Psoas muscle (tissue), 8 donors: ENCODE measurements around the gene C1QC. TPM values are rescaled to one million over a fixed set of nuclear protein-coding genes. Genes with fewer than 3 reads are reported as not detected.
A peak's percentile ranks its signal among the peaks of the same experiment; 100 is the strongest.

Source experiments
- ATAC-seq, 4 donors: fragments of 200-7000 bp; cut with Tn5 transposase; one replicate each; pipeline ENCODE4 v1.9.1; 2020; ENCODE audit warnings: moderate library complexity in 3 of 4, mild to moderate bottlenecking in 2 of 4
- DNase-seq, 2 donors: peaks; one replicate each; pipeline ENCODE4 v3.0.0-alpha.2; 2020
- H3K27ac ChIP-seq: fragments of 200-600 bp; one replicate; pipeline ENCODE4 v1.8.0; 2022
- H3K27me3 ChIP-seq, 3 donors: fragments of 200-600 bp in 1 of 3; one replicate each; pipeline versions ENCODE4 v1.6.1 to v1.8.0; 2013 to 2022; ENCODE audit warnings: low read length in 2 of 3, mild to moderate bottlenecking in 2 of 3, moderate library complexity in 1 of 3; ENCODE audit not compliant: insufficient read depth in 3 of 3
- H3K36me3 ChIP-seq, 2 donors: fragments of 200-600 bp in 1 of 2; one replicate each; pipeline versions ENCODE4 v1.6.1 to v1.8.0; 2013 to 2022; ENCODE audit warnings: low read depth in 1 of 2, mild to moderate bottlenecking in 1 of 2, moderate library complexity in 1 of 2; ENCODE audit not compliant: insufficient read depth in 1 of 2
- H3K4me1 ChIP-seq: fragments of 200-600 bp; one replicate; pipeline ENCODE4 v1.8.0; 2022
- H3K4me3 ChIP-seq: fragments of 200-600 bp; one replicate; pipeline ENCODE4 v1.8.0; 2022; ENCODE audit warnings: mild to moderate bottlenecking
- H3K9me3 ChIP-seq: fragments of 200-600 bp; one replicate; pipeline ENCODE4 v1.8.0; 2022
- CTCF ChIP-seq: fragments of 200-600 bp; IDR thresholded peaks from one replicate; pipeline ENCODE4 v1.8.0; 2022; ENCODE audit warnings: antibody characterized with exemption
- WGBS, 3 donors: extraction: QIAGEN DNeasy Blood & Tissue Kit; methylation state at CpG; one replicate each; pipeline versions ENCODE4 v1.1.6 to v1.1.7; 2013; 5-methylcytosine and 5-hydroxymethylcytosine counted together
- intact Hi-C, 2 donors: fragments of 100-400 bp; cut with DNase I; formaldehyde crosslinking; loops; one replicate each; pipeline versions ENCODE4 v1.11.0 to v1.14.2; 2022
- long read RNA-seq, 2 donors: library from polyadenylated mRNA; unstranded; transcript quantifications; one replicate each; pipeline ENCODE4 v2.0.0, GENCODE V29; 2021
- polyA plus RNA-seq, 3 donors: library from polyadenylated mRNA; stranded (reverse); fragments of 200-250 nt; gene quantifications; one replicate each; pipeline ENCODE4 v1.2.3, GENCODE V29; 2013
- total RNA-seq, 4 donors: library from RNA; stranded (reverse); fragmentation: NEBNext Ultra II Directional in 2 of 4; extraction: Animal tissue kit (Norgen Biotek cat#: 25700) in 2 of 4; gene quantifications; one replicate each; pipeline versions ENCODE4 v1.2.1 to v1.2.4, GENCODE V29; 2021 to 2023
- donor health status: healthy with polysubstance abuse.
- donor health status: DM: no; HTN: no; CAD: no; lungs with moderate emphysema.
- donor health status: Bipolar disorder and iron deficiency.
- donor health status: healthy.
- donor health status: DM: yes; HTN: yes; CAD: no.
- donor health status: DM: no; HTN: no; CAD: no.
- donor health status: DM: no; HTN: no; CAD: no.
- donor health status: DM: yes; HTN: yes; CAD: no.

C1QC gene
- total RNA-seq (10 to 100 TPM; 24.2 to 39.1 (median 32.3) TPM), polyA plus RNA-seq (10 to 100 TPM in 2 of 3 donors, 1 to 10 TPM in 1; 8.7 to 23.1 (median 10.4) TPM)
- long read RNA-seq, donor 1, transcript C1QC-203 (3 exons, 1,163 nt), result major isoform, 10 of 10 reads
- long read RNA-seq, donor 1, partial matches to known transcripts, result 0 of 10 reads
- long read RNA-seq, donor 1, other reads (novel, unspliced or antisense), result 0 of 10 reads
- long read RNA-seq, donor 2, transcript C1QC-202 (3 exons, 1,183 nt), result minor isoform, 5 of 37 reads
- long read RNA-seq, donor 2, transcript C1QC-203 (3 exons, 1,163 nt), result major isoform, 24 of 37 reads
- long read RNA-seq, donor 2, partial matches to known transcripts, result 0 of 37 reads
- long read RNA-seq, donor 2, other reads (novel, unspliced or antisense), result 7 of 37 reads

- peak in 3 of 4 donors; percentile 11 to 35 (median 31) for ATAC-seq
- 77 to 81% (median 77%) methylated on average over 6 to 8 of the region's 8 CpGs for WGBS, 3 donors
- H3K4me3 ChIP-seq, result peak within 1 kb of the TSS; percentile 34
- intact Hi-C loops, result loop anchor here in 1 of 2 donors (5.0 kb wide), 1 partner anchor 536 kb away; no protein-coding TSS in a partner anchor
- DNase-seq, result peak; percentile 39 to 70
- H3K27me3 ChIP-seq, result no peaks in the 10 kb centered on the region
- H3K9me3 ChIP-seq, result no peaks in the 10 kb centered on the region
- H3K4me1 ChIP-seq, result no peaks in the 10 kb centered on the region
- no peaks in the 10 kb centered on the region for H3K36me3 ChIP-seq
- TF ChIP-seq CTCF, result no peak
- H3K27ac ChIP-seq, result no peak within 1 kb of the TSS
Measured at GRCh38 chr1:22643381-22643780, at the start of gene C1QC. TSS of gene C1QC (plus strand) at chr1:22643633. CDS start at chr1:22644024, 391 bp downstream.

GRCh38 chr1:22594396-22594795 lies 49.0 kb upstream of the C1QC start:
- DNase-seq (peak in 1 of 2 donors; percentile 30), ATAC-seq (no peak)
- no peaks in the 10 kb centered on the region for H3K9me3 ChIP-seq
- 76 to 77% (median 76%) methylated on average over 10 of the region's 10 CpGs for WGBS, 3 donors
- intact Hi-C loops, result no loop called here
- H3K27me3 ChIP-seq, result peaks cover 0 to 52% (median 7%) of the 10 kb centered on the region in 3 donors
- H3K27ac ChIP-seq, result no peak overlapping the region
- H3K4me1 ChIP-seq, result no peaks in the 10 kb centered on the region
- H3K36me3 ChIP-seq, result no peaks in the 10 kb centered on the region
- H3K4me3 ChIP-seq, result no peak overlapping the region
- no peak for TF ChIP-seq CTCF

GRCh38 chr1:22595108-22595507 lies 48.3 kb upstream of the C1QC start:
- WGBS, 3 donors, result 64 to 79% (median 67%) methylated on average over 7 of the region's 7 CpGs
- intact Hi-C loops, result no loop called here

GRCh38 chr1:22597301-22597965 lies 46.0 kb upstream of the C1QC start:
- WGBS, 3 donors, result 71 to 76% (median 73%) methylated on average over 19 to 30 of the region's 30 CpGs
- H3K27me3 ChIP-seq, result peaks cover 0 to 60% (median 8%) of the 10 kb centered on the region in 3 donors
- no peak for ATAC-seq

More at GRCh38 chr1:22595108-22595507, 48.3 kb upstream of the C1QC start:
- DNase-seq (peak in 1 of 2 donors; percentile 41), ATAC-seq (no peak)
- no peaks in the 10 kb centered on the region for H3K36me3 ChIP-seq
- H3K27ac ChIP-seq, result no peak overlapping the region
- H3K4me1 ChIP-seq, result no peaks in the 10 kb centered on the region
- H3K9me3 ChIP-seq, result no peaks in the 10 kb centered on the region
- TF ChIP-seq CTCF, result no peak
- H3K4me3 ChIP-seq, result no peak overlapping the region
- H3K27me3 ChIP-seq, result peaks cover 0 to 49% (median 7%) of the 10 kb centered on the region in 3 donors

More at GRCh38 chr1:22597301-22597965, 46.0 kb upstream of the C1QC start:
- Histone ChIP-seq H3K9me3 (no peaks in the 10 kb centered on the region), H3K4me3 (no peak overlapping the region), H3K4me1 (no peaks in the 10 kb centered on the region), H3K27ac (no peak overlapping the region), H3K36me3 (no peaks in the 10 kb centered on the region)
- peak in 1 of 2 donors; percentile 38 for DNase-seq
- intact Hi-C loops, result no loop called here
- TF ChIP-seq CTCF, result no peak
